ENCODE data around the gene DHRS7B.
A peak's percentile ranks its signal among the peaks of the same experiment; 100 is the strongest.
"Not testable (repeated sequence)": the region's sequence is repeated elsewhere in the genome, so short reads cannot be mapped to it uniquely, and the experiment has no call there.

Gene DHRS7B

GRCh38 chr17:21212826-21213637 lies 86.3 kb downstream of the DHRS7B start:
- no peak for DNase-seq

- DNase-seq = no peak
Measured at GRCh38 chr17:21213638-21214014, 86.9 kb downstream of the DHRS7B start.

- DNase-seq = peak; percentile 94 to 97
Measured at GRCh38 chr17:21214015-21214776, 87.4 kb downstream of the DHRS7B start, which contains the start of gene TMEM11. Gene TMEM11 (minus strand): TSS chr17:21214161. CDS start chr17:21214152, 9 bp downstream.

GRCh38 chr17:21214777-21215541 lies 88.2 kb downstream of the DHRS7B start:
- DNase-seq = no peak

GRCh38 chr17:21215935-21216334 lies 89.2 kb downstream of the DHRS7B start:
- no peak for DNase-seq

GRCh38 chr17:21217346-21217745 lies 90.6 kb downstream of the DHRS7B start:
- DNase-seq = no peak

GRCh38 chr17:21218101-21218500 lies 91.3 kb downstream of the DHRS7B start:
- peak; percentile 68 to 74 for DNase-seq

- DNase-seq = no peak
Measured at GRCh38 chr17:21218831-21219380, 92.1 kb downstream of the DHRS7B start.

GRCh38 chr17:21223086-21223485 lies 96.3 kb downstream of the DHRS7B start:
- no peak for DNase-seq

- DNase-seq = not testable (repeated sequence)
Measured at GRCh38 chr17:21227277-21227676, 100.5 kb downstream of the DHRS7B start.

- DNase-seq = no peak
Measured at GRCh38 chr17:21228111-21228510, 101.3 kb downstream of the DHRS7B start.

GRCh38 chr17:21228845-21229244 lies 102.1 kb downstream of the DHRS7B start:
- no peak for DNase-seq

GRCh38 chr17:21231533-21231932 lies 104.8 kb downstream of the DHRS7B start:
- no peak for DNase-seq

- DNase-seq = no peak
Measured at GRCh38 chr17:21232033-21232749, 105.4 kb downstream of the DHRS7B start.

GRCh38 chr17:21233581-21234347 lies 107.0 kb downstream of the DHRS7B start:
- no peak for DNase-seq

GRCh38 chr17:21235921-21236320 lies 109.2 kb downstream of the DHRS7B start:
- DNase-seq = no peak

GRCh38 chr17:21239680-21240368 lies 113.1 kb downstream of the DHRS7B start:
- DNase-seq = no peak

- no peak for DNase-seq
Measured at GRCh38 chr17:21240369-21241055, 113.7 kb downstream of the DHRS7B start.

All from activated T-cell treated with anti-CD3 and anti-CD28 coated beads, Interleukin-2, amount 50 U/mL, for 48 hours (primary cell).